K562 (cell line): ENCODE measurements around the gene CCL3.

Experiments
- FOXK1 ChIP-seq: sonication (generic); formaldehyde crosslinking; IDR thresholded peaks from 2 replicates; pipeline ENCODE4 v1.8.0; 2022; ENCODE audit warnings: missing genetic modification reagents, mild to moderate bottlenecking, borderline replicate concordance
- ZNF445 ChIP-seq: fragments of 250-450 bp; sonication (Bioruptor Pico); IDR thresholded peaks from 2 replicates; pipeline ENCODE4 v1.4.0; 2020; ENCODE audit warnings: low read depth, mild to moderate bottlenecking, moderate library complexity
- TF ChIP-seq, protein P1 (sequence below): sonication (generic); formaldehyde crosslinking; IDR thresholded peaks from 2 replicates; pipeline ENCODE4 v1.9.0; 2022; ENCODE audit warnings: mild to moderate bottlenecking, missing genetic modification reagents

DNA sequence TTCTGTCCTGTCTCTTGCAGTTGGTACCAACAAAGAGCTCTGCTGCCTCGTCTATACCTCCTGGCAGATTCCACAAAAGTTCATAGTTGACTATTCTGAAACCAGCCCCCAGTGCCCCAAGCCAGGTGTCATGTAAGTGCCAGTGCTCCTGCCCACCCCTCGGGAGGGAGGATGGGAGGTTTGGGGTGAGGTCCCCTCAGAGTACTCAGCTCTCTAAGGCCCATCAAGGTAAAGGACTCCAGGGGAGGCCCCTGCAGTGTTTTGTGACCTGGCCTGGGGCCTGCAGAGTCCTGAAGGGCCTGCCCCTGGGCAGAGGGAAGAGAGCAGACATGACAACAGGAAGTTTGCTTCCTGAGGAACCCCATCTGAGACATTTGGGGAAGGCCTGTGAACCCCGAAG, 19.5 kb downstream of the CCL3 start:
- no peak for TF ChIP-seq FOXK1 (CRISPR knock-in tag)
- TF ChIP-seq, protein P1, sequence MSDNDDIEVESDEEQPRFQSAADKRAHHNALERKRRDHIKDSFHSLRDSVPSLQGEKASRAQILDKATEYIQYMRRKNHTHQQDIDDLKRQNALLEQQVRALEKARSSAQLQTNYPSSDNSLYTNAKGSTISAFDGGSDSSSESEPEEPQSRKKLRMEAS (CRISPR knock-in tag): no peak
- no peak for TF ChIP-seq ZNF445
